BLaER1 (cell line): ENCODE results near the gene UCK1.

Experiments
- H3K27ac ChIP-seq: shearing (Covaris generic); formaldehyde crosslinking; 2 replicates; pipeline ENCODE4 v1.8.1; 2022
- H3K27me3 ChIP-seq: shearing (Covaris generic); formaldehyde crosslinking; 2 replicates; pipeline ENCODE4 v1.8.1; 2022
- H3K36me3 ChIP-seq: shearing (Covaris generic); formaldehyde crosslinking; 2 replicates; pipeline ENCODE4 v1.8.1; 2022
- H3K4me1 ChIP-seq: shearing (Covaris generic); formaldehyde crosslinking; 2 replicates; pipeline ENCODE4 v1.8.1; 2022
- H3K4me2 ChIP-seq: shearing (Covaris generic); formaldehyde crosslinking; 2 replicates; pipeline ENCODE4 v1.8.1; 2022
- H3K4me3 ChIP-seq: shearing (Covaris generic); formaldehyde crosslinking; 2 replicates; pipeline ENCODE4 v1.8.1; 2022
- H3K9ac ChIP-seq: shearing (Covaris generic); formaldehyde crosslinking; 2 replicates; pipeline ENCODE4 v1.8.1; 2022
- H3K9me3 ChIP-seq: shearing (Covaris generic); formaldehyde crosslinking; 2 replicates; pipeline ENCODE4 v1.8.1; 2022
- H4K20me1 ChIP-seq: shearing (Covaris generic); formaldehyde crosslinking; 2 replicates; pipeline ENCODE4 v1.8.1; 2022
- Cebpa-rat ChIP-seq: shearing (Covaris generic); IDR thresholded peaks from 2 replicates; pipeline ENCODE4 v1.8.1; 2022

The UCK1 gene

GRCh38 chr9:131574730-131575640 is 43.9 kb upstream of the UCK1 start:
- H3K9ac ChIP-seq: no peak overlapping the region
- peaks cover 53% of the 10 kb centered on the region for H3K4me1 ChIP-seq
- H3K27ac ChIP-seq: no peak overlapping the region
- H3K4me3 ChIP-seq: no peak overlapping the region
- H3K4me2 ChIP-seq: peak overlapping the region; percentile 10
- H3K27me3 ChIP-seq: no peaks in the 10 kb centered on the region
- peaks cover 73% of the 10 kb centered on the region for H3K36me3 ChIP-seq
- peaks cover 48% of the 10 kb centered on the region for H4K20me1 ChIP-seq
- TF ChIP-seq Cebpa-rat: no peak
- H3K9me3 ChIP-seq: 0 out of 2 replicates have a peak, but pooled peaks cover under 1% of the 10 kb centered on the region

- H3K9ac ChIP-seq: no peak overlapping the region
- TF ChIP-seq Cebpa-rat: no peak
- no peak overlapping the region for H3K4me2 ChIP-seq
- no peaks in the 10 kb centered on the region for H3K4me1 ChIP-seq
- H3K27me3 ChIP-seq: no peaks in the 10 kb centered on the region
- H3K27ac ChIP-seq: no peak overlapping the region
- no peaks in the 10 kb centered on the region for H4K20me1 ChIP-seq
- peaks cover 45% of the 10 kb centered on the region for H3K36me3 ChIP-seq
- peaks cover 22% of the 10 kb centered on the region for H3K9me3 ChIP-seq
- H3K4me3 ChIP-seq: no peak overlapping the region
Observed at GRCh38 chr9:131567910-131568309, 36.8 kb upstream of the UCK1 start.

GRCh38 chr9:131566158-131566557 is 35.1 kb upstream of the UCK1 start:
- Histone ChIP-seq H3K4me3 (no peak overlapping the region), H3K27me3 (no peaks in the 10 kb centered on the region), H3K36me3 (peaks cover 28% of the 10 kb centered on the region), H3K9me3 (peaks cover 29% of the 10 kb centered on the region), H3K4me1 (no peaks in the 10 kb centered on the region), H4K20me1 (no peaks in the 10 kb centered on the region), H3K27ac (no peak overlapping the region), H3K9ac (no peak overlapping the region), H3K4me2 (no peak overlapping the region)
- no peak for TF ChIP-seq Cebpa-rat

- Histone ChIP-seq H3K9ac (no peak overlapping the region), H4K20me1 (no peaks in the 10 kb centered on the region), H3K27ac (no peak overlapping the region), H3K36me3 (peaks cover 22% of the 10 kb centered on the region), H3K27me3 (no peaks in the 10 kb centered on the region), H3K9me3 (peaks cover 34% of the 10 kb centered on the region), H3K4me1 (no peaks in the 10 kb centered on the region), H3K4me2 (no peak overlapping the region), H3K4me3 (no peak overlapping the region)
- TF ChIP-seq Cebpa-rat: no peak
Observed at GRCh38 chr9:131565369-131565768, 34.3 kb upstream of the UCK1 start.

- H3K27me3 ChIP-seq: no peaks in the 10 kb centered on the region
- TF ChIP-seq Cebpa-rat: no peak
- H3K27ac ChIP-seq: no peak overlapping the region
Observed at GRCh38 chr9:131562032-131562959, 31.2 kb upstream of the UCK1 start.

GRCh38 chr9:131559421-131560000 is 28.4 kb upstream of the UCK1 start:
- Histone ChIP-seq H3K4me1 (no peaks in the 10 kb centered on the region), H3K27me3 (no peaks in the 10 kb centered on the region), H3K4me2 (no peak overlapping the region), H3K36me3 (peaks cover 5% of the 10 kb centered on the region; the same call in 1 of the 2 replicates), H4K20me1 (no peaks in the 10 kb centered on the region), H3K9me3 (peaks cover 22% of the 10 kb centered on the region), H3K27ac (no peak overlapping the region), H3K4me3 (no peak overlapping the region), H3K9ac (no peak overlapping the region)
- TF ChIP-seq Cebpa-rat: no peak

More at GRCh38 chr9:131562032-131562959, 31.2 kb upstream of the UCK1 start:
- H3K4me2 ChIP-seq: no peak overlapping the region
- H4K20me1 ChIP-seq: no peaks in the 10 kb centered on the region
- peaks cover 5% of the 10 kb centered on the region; the same call in 1 of the 2 replicates for H3K36me3 ChIP-seq
- no peak overlapping the region for H3K9ac ChIP-seq
- no peaks in the 10 kb centered on the region for H3K4me1 ChIP-seq
- peaks cover 26% of the 10 kb centered on the region for H3K9me3 ChIP-seq
- H3K4me3 ChIP-seq: no peak overlapping the region

GRCh38 chr9:131557855-131558548 is 26.9 kb upstream of the UCK1 start:
- Histone ChIP-seq H3K27me3 (no peaks in the 10 kb centered on the region), H3K9me3 (peaks cover 13% of the 10 kb centered on the region), H3K36me3 (peaks cover 5% of the 10 kb centered on the region; the same call in 1 of the 2 replicates), H3K27ac (no peak overlapping the region), H3K9ac (no peak overlapping the region), H3K4me1 (no peaks in the 10 kb centered on the region), H3K4me2 (no peak overlapping the region), H4K20me1 (no peaks in the 10 kb centered on the region), H3K4me3 (no peak overlapping the region)
- TF ChIP-seq Cebpa-rat: no peak

GRCh38 chr9:131555841-131556673 is 25.0 kb upstream of the UCK1 start:
- H3K4me2 ChIP-seq: no peak overlapping the region
- H3K27me3 ChIP-seq: no peaks in the 10 kb centered on the region
- H3K36me3 ChIP-seq: peaks cover 5% of the 10 kb centered on the region; the same call in 1 of the 2 replicates
- H3K4me1 ChIP-seq: no peaks in the 10 kb centered on the region
- peaks cover 4% of the 10 kb centered on the region; the same call in 1 of the 2 replicates for H3K9me3 ChIP-seq
- no peak overlapping the region for H3K27ac ChIP-seq
- no peak overlapping the region for H3K4me3 ChIP-seq
- TF ChIP-seq Cebpa-rat: no peak
- no peaks in the 10 kb centered on the region for H4K20me1 ChIP-seq
- no peak overlapping the region for H3K9ac ChIP-seq
